Fibroblast of the aortic adventitia (primary cell): Measurements from ENCODE around the gene RBMS2. TPM values are rescaled to one million over a fixed set of nuclear protein-coding genes. Genes with fewer than 3 reads are reported as not detected.
A peak's percentile ranks its signal among the peaks of the same experiment; 100 is the strongest.

Experiments used
- DNase-seq: peaks from one replicate; pipeline ENCODE4 v3.0.0-alpha.2; 2010; ENCODE audit warnings: low read depth
- H3K4me3 ChIP-seq: 2 replicates; pipeline ENCODE4 v1.5.1; 2011; ENCODE audit warnings: low read depth, mild to moderate bottlenecking, control low read depth, low read length, moderate library complexity
- CTCF ChIP-seq: IDR thresholded peaks from 2 replicates; pipeline ENCODE4 v1.5.1; 2011; ENCODE audit warnings: mild to moderate bottlenecking, low read length, control low read depth, inconsistent platforms; ENCODE audit not compliant: insufficient read depth
- total RNA-seq: library from RNA; depleted of rRNA; stranded (reverse); fragments of >200 nt; gene quantifications from 2 replicates; pipeline ENCODE4 v1.2.3, GENCODE V29; 2012; ENCODE audit warnings: low replicate concordance

RBMS2 gene
- total RNA-seq, 1 donor = 19.2 TPM

- H3K4me3 ChIP-seq = no peak overlapping the region
- TF ChIP-seq CTCF = no peak
- DNase-seq = no peak
Measured at GRCh38 chr12:56616925-56617324, 95.3 kb downstream of the RBMS2 start.

- no peak overlapping the region for H3K4me3 ChIP-seq
- no peak for TF ChIP-seq CTCF
- no peak for DNase-seq
Measured at GRCh38 chr12:56622535-56622934, 100.9 kb downstream of the RBMS2 start.

GRCh38 chr12:56626701-56627100, 105.1 kb downstream of the RBMS2 start:
- H3K4me3 ChIP-seq = no peak overlapping the region
- DNase-seq = no peak
- no peak for TF ChIP-seq CTCF

- peak; percentile 67 for DNase-seq
- H3K4me3 ChIP-seq = peak overlapping the region; percentile 73
- TF ChIP-seq CTCF = no peak
Measured at GRCh38 chr12:56628671-56629458, 107.2 kb downstream of the RBMS2 start.

GRCh38 chr12:56629459-56630179, 108.0 kb downstream of the RBMS2 start:
- DNase-seq = peak; percentile 22
- TF ChIP-seq CTCF = no peak
- H3K4me3 ChIP-seq = peak overlapping the region; percentile 73

- DNase-seq = peak; percentile 68
- no peak for TF ChIP-seq CTCF
- peak within 1 kb of the TSS; percentile 73 for H3K4me3 ChIP-seq
Measured at GRCh38 chr12:56630180-56630632, 108.6 kb downstream of the RBMS2 start, which contains the start of gene BAZ2A. Gene BAZ2A, minus strand, starts transcription at chr12:56630326. Its CDS starts 12,796 bp downstream, at chr12:56617530.
